Upper lobe of right lung (tissue), 1 donor: ENCODE data around the gene RTL5. TPM values are rescaled to one million over a fixed set of nuclear protein-coding genes. Genes with fewer than 3 reads are reported as not detected.

Source experiments
- ATAC-seq: fragments of 200-7000 bp; cut with Tn5 transposase; one replicate; pipeline ENCODE4 v1.9.1; 2020; ENCODE audit warnings: mild to moderate bottlenecking, moderate library complexity
- DNase-seq: peaks from one replicate; pipeline ENCODE4 v3.0.0-alpha.2; 2020
- H3K27ac ChIP-seq: fragments of 200-600 bp; one replicate; pipeline ENCODE4 v1.8.0; 2022
- H3K27me3 ChIP-seq: fragments of 200-600 bp; one replicate; pipeline ENCODE4 v1.8.0; 2022; ENCODE audit warnings: mild to moderate bottlenecking
- H3K36me3 ChIP-seq: fragments of 200-600 bp; one replicate; pipeline ENCODE4 v1.8.0; 2022
- H3K4me1 ChIP-seq: fragments of 200-600 bp; one replicate; pipeline ENCODE4 v1.8.0; 2022
- H3K4me3 ChIP-seq: fragments of 200-600 bp; one replicate; pipeline ENCODE4 v1.8.0; 2022; ENCODE audit warnings: mild to moderate bottlenecking
- H3K9me3 ChIP-seq: fragments of 200-600 bp; one replicate; pipeline ENCODE4 v1.8.0; 2022
- CTCF ChIP-seq: fragments of 200-600 bp; IDR thresholded peaks from one replicate; pipeline ENCODE4 v1.8.0; 2022; ENCODE audit warnings: antibody characterized with exemption
- intact Hi-C: fragments of 100-400 bp; cut with DNase I; formaldehyde crosslinking; loops from one replicate; pipeline ENCODE4 v1.11.0; 2022
- total RNA-seq: library from RNA; stranded (reverse); fragmentation: NEBNext Ultra II Directional; extraction: Animal tissue kit (Norgen Biotek cat#: 25700); gene quantifications from one replicate; pipeline ENCODE4 v1.2.1, GENCODE V29; 2021
- donor health status: DM: no; HTN: yes; CAD: no; lungs with severe emphysema.

The RTL5 gene
- total RNA-seq, 1 donor from 2014 or later: 9.2 TPM

DNA sequence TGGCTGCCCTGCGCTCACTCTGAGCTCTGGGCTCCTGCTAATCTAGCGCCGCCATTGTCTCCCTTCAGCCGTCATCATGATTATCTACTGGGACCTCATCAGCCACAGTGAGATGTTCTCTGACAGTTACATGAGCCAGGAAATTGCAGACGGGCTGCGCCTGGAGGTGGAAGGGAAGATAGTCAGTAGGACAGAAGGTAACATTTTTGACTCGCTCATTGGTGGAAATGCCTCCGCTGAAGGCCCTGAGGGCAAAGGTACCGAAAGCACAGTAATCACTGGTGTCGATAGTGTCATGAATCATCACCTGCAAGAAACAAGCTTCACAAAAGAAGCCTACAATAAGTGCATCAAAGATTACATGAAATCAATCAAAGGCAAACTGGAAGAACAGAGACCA lies 28.1 kb upstream of the RTL5 start:
- intact Hi-C loops: no loop called here

DNA sequence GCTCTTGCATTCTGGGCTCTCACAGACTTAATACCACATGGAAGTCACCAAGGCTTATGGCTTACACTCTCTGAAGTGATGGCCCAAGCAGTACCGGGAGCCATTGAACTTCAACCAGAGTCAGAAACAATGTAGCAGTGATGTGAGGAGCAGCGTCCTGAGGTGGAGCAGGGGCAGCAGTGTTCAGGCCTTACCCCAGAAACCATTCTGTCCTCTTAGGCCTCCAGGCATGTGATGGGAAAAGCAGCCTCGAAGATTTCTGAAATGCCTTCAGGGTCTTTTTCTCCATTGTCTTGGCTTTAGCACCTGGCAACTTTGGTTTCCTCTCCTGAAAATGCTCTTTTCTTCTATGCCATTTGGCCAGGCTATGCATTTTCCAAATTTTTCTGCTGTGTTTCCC lies 27.1 kb upstream of the RTL5 start:
- no peak for ATAC-seq
- no peak for DNase-seq
- Histone ChIP-seq H3K4me3 (no peak overlapping the region), H3K9me3 (no peaks in the 10 kb centered on the region), H3K36me3 (no peaks in the 10 kb centered on the region), H3K27me3 (no peaks in the 10 kb centered on the region), H3K27ac (no peak overlapping the region), H3K4me1 (no peaks in the 10 kb centered on the region)
- intact Hi-C loops: no loop called here
- no peak for TF ChIP-seq CTCF

More for the DNA sequence above, 28.1 kb upstream of the RTL5 start:
- TF ChIP-seq CTCF: no peak
- Histone ChIP-seq H3K27ac (no peak overlapping the region), H3K9me3 (no peaks in the 10 kb centered on the region), H3K4me3 (no peak overlapping the region), H3K27me3 (no peaks in the 10 kb centered on the region), H3K4me1 (no peaks in the 10 kb centered on the region), H3K36me3 (no peaks in the 10 kb centered on the region)
- DNase-seq (no peak), ATAC-seq (no peak)

GRCh38 chrX:72146527-72146926 lies 14.8 kb upstream of the RTL5 start:
- no peak for TF ChIP-seq CTCF
- no peak for ATAC-seq
- Histone ChIP-seq H3K9me3 (no peaks in the 10 kb centered on the region), H3K4me3 (no peak overlapping the region), H3K4me1 (no peaks in the 10 kb centered on the region), H3K27ac (no peak overlapping the region), H3K36me3 (no peaks in the 10 kb centered on the region), H3K27me3 (no peaks in the 10 kb centered on the region)
- intact Hi-C loops: no loop called here
- no peak for DNase-seq

DNA sequence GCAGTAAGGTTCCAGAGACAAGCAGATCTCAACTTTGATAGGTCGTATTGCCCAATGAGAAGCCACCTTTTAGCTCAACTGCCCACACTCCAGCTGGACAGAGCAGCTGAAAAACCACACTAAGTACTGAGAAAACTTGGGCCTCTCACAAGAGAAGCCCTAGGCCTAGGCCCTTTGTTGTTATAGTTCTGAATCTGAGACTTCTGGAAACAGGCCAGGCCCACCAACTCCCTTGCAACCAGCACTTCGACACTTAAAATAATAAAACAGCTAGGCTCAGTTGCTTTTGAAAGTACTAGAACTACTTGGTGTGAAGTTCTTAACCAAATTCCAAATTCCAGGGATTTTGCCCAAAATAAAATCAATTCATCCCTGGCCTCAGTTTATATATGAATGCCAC lies 13.5 kb upstream of the RTL5 start:
- no peak for ATAC-seq
- Histone ChIP-seq H3K36me3 (no peaks in the 10 kb centered on the region), H3K4me1 (no peaks in the 10 kb centered on the region), H3K27ac (no peak overlapping the region), H3K27me3 (no peaks in the 10 kb centered on the region), H3K9me3 (no peaks in the 10 kb centered on the region), H3K4me3 (no peak overlapping the region)
- DNase-seq: no peak
- no peak for TF ChIP-seq CTCF
- intact Hi-C loops: no loop called here

GRCh38 chrX:72143609-72143907 lies 11.8 kb upstream of the RTL5 start:
- Histone ChIP-seq H3K27me3 (no peaks in the 10 kb centered on the region), H3K36me3 (no peaks in the 10 kb centered on the region), H3K27ac (no peak overlapping the region), H3K4me1 (no peaks in the 10 kb centered on the region), H3K9me3 (no peaks in the 10 kb centered on the region), H3K4me3 (no peak overlapping the region)
- ATAC-seq (no peak), DNase-seq (no peak)
- no peak for TF ChIP-seq CTCF
- intact Hi-C loops: no loop called here

- H3K27ac ChIP-seq: no peak overlapping the region
- ATAC-seq (no peak), DNase-seq (no peak)
- H3K4me3 ChIP-seq: no peak overlapping the region
- intact Hi-C loops: no loop called here
- no peaks in the 10 kb centered on the region for H3K27me3 ChIP-seq
- no peaks in the 10 kb centered on the region for H3K4me1 ChIP-seq
- no peak for TF ChIP-seq CTCF
- no peaks in the 10 kb centered on the region for H3K36me3 ChIP-seq
- no peaks in the 10 kb centered on the region for H3K9me3 ChIP-seq
These were observed 11.3 kb upstream of the RTL5 start for GRCh38 chrX:72142794-72143608.
